Measurements from ENCODE around the gene COL5A2.

The COL5A2 gene

DNA sequence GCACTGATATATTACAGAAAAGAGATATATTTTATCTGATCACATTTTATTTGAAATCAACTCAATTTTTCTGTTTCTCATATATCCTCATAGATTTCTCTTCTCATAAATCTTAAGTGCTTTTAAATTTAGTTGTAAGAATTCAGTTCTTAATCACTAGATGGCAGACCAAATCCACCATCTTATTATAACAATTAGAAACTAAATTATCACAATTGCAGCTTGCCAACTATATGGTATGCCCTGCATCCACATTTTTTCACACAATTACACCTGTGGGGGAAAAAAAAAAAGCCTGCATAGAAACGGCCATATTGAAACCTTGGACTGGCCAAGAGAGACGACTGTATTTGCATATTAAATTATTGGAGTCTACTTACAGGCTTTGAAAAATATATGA lies 64.4 kb downstream of the COL5A2 start:
- Histone ChIP-seq H3K36me3 (replicated peaks) (peaks cover under 1% of the 10 kb centered on the region), H3K4me3 (ENCODE audit: low read depth, low read length) (no peak overlapping the region), H3K27me3 (replicated peaks) (no peaks in the 10 kb centered on the region), H3K27ac (no peak overlapping the region)
- in situ Hi-C loops (cut with HindIII; ENCODE audit: low pct_ligation_motif_present, low sequenced_read_pairs) = no loop called here
- no peak for DNase-seq
- no peak for TF ChIP-seq CTCF (IDR thresholded peaks at IDR 0.05; ENCODE audit: low read depth, low read length, missing control alignments)

- H3K27me3 ChIP-seq (replicated peaks) = no peaks in the 10 kb centered on the region
- no peak for TF ChIP-seq CTCF (IDR thresholded peaks at IDR 0.05; ENCODE audit: low read depth, low read length, missing control alignments)
- H3K27ac ChIP-seq = peak overlapping the region; percentile 54
- in situ Hi-C loops (cut with HindIII; ENCODE audit: low pct_ligation_motif_present, low sequenced_read_pairs) = no loop called here
- peaks cover 8% of the 10 kb centered on the region for H3K36me3 ChIP-seq (replicated peaks)
- no peak for DNase-seq
- no peak overlapping the region for H3K4me3 ChIP-seq (ENCODE audit: low read depth, low read length)
Measured at GRCh38 chr2:189113963-189114362, 65.6 kb downstream of the COL5A2 start.

- H3K4me3 ChIP-seq (ENCODE audit: low read depth, low read length) = no peak overlapping the region
- in situ Hi-C loops (cut with HindIII; ENCODE audit: low pct_ligation_motif_present, low sequenced_read_pairs) = no loop called here
- no peak overlapping the region for H3K27ac ChIP-seq
- TF ChIP-seq CTCF (IDR thresholded peaks at IDR 0.05; ENCODE audit: low read depth, low read length, missing control alignments) = no peak
- DNase-seq = no peak
- no peaks in the 10 kb centered on the region for H3K27me3 ChIP-seq (replicated peaks)
- peaks cover 8% of the 10 kb centered on the region for H3K36me3 ChIP-seq (replicated peaks)
Measured at GRCh38 chr2:189111063-189111715, 68.4 kb downstream of the COL5A2 start.

GRCh38 chr2:189109921-189110397 lies 69.6 kb downstream of the COL5A2 start:
- no peak for TF ChIP-seq CTCF (IDR thresholded peaks at IDR 0.05; ENCODE audit: low read depth, low read length, missing control alignments)
- no peak overlapping the region for H3K27ac ChIP-seq
- H3K36me3 ChIP-seq (replicated peaks) = peaks cover 8% of the 10 kb centered on the region
- DNase-seq = no peak
- no peak overlapping the region for H3K4me3 ChIP-seq (ENCODE audit: low read depth, low read length)
- no peaks in the 10 kb centered on the region for H3K27me3 ChIP-seq (replicated peaks)
- in situ Hi-C loops (cut with HindIII; ENCODE audit: low pct_ligation_motif_present, low sequenced_read_pairs) = no loop called here

DNA sequence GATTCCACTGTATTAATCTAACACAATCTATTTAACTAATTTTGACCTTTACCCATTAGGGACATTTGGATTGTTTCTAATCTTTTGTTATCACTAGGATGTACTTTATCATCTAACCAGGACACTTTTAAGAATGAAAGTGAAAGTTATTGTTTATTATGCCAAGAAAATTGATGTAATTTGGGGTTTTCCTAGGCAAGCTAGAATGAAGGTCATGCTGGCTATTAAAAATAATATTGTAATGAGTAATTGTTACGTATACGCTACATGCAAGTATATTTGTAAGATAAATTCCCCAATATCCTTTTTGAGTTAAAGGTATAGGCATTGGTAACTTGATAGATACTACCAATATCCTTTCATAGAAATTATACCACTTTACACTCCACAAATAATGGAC lies 74.6 kb downstream of the COL5A2 start:
- in situ Hi-C loops (cut with HindIII; ENCODE audit: low pct_ligation_motif_present, low sequenced_read_pairs) = no loop called here
- H3K27ac ChIP-seq = peak overlapping the region; percentile 46
- no peak for TF ChIP-seq CTCF (IDR thresholded peaks at IDR 0.05; ENCODE audit: low read depth, low read length, missing control alignments)
- no peak overlapping the region for H3K4me3 ChIP-seq (ENCODE audit: low read depth, low read length)
- H3K36me3 ChIP-seq (replicated peaks) = peaks cover 13% of the 10 kb centered on the region
- no peak for DNase-seq
- H3K27me3 ChIP-seq (replicated peaks) = no peaks in the 10 kb centered on the region

- Histone ChIP-seq H3K27me3 (replicated peaks) (no peaks in the 10 kb centered on the region), H3K4me3 (ENCODE audit: low read depth, low read length) (no peak overlapping the region), H3K36me3 (replicated peaks) (peaks cover 13% of the 10 kb centered on the region), H3K27ac (no peak overlapping the region)
- TF ChIP-seq CTCF (IDR thresholded peaks at IDR 0.05; ENCODE audit: low read depth, low read length, missing control alignments) = no peak
- in situ Hi-C loops (cut with HindIII; ENCODE audit: low pct_ligation_motif_present, low sequenced_read_pairs) = no loop called here
- DNase-seq = no peak
Measured at GRCh38 chr2:189102735-189103134, 76.8 kb downstream of the COL5A2 start.

Measured in brain microvascular endothelial cell (primary cell).